KMS-11 (cell line): ENCODE results near the gene DACT2.

ENCODE experiments used
- H2AFZ ChIP-seq: fragments of 200-600 bp; sonication (generic); 2 replicates; pipeline ENCODE4 v1.6.1; 2016; ENCODE audit warnings: antibody characterized with exemption, mixed run types, low read depth
- H3K27ac ChIP-seq: fragments of 200-600 bp; sonication (generic); 2 replicates; pipeline ENCODE4 v1.6.1; 2016; ENCODE audit warnings: mild to moderate bottlenecking, mixed run types
- H3K27me3 ChIP-seq: fragments of 200-600 bp; sonication (generic); 2 replicates; pipeline ENCODE4 v1.6.1; 2017; ENCODE audit warnings: mild to moderate bottlenecking, low read depth, mixed run types, moderate library complexity; ENCODE audit not compliant: insufficient read depth
- H3K36me3 ChIP-seq: fragments of 200-600 bp; sonication (generic); 2 replicates; pipeline ENCODE4 v1.6.1; 2017; ENCODE audit warnings: mild to moderate bottlenecking, mixed run types; ENCODE audit not compliant: insufficient read depth
- H3K4me1 ChIP-seq: fragments of 200-600 bp; sonication (generic); 2 replicates; pipeline ENCODE4 v1.6.1; 2016; ENCODE audit warnings: mild to moderate bottlenecking, low read depth, mixed run types; ENCODE audit not compliant: poor library complexity, severe bottlenecking
- H3K4me2 ChIP-seq: fragments of 200-600 bp; sonication (generic); 2 replicates; pipeline ENCODE4 v1.7.0; 2016; ENCODE audit warnings: mild to moderate bottlenecking, mixed run types
- H3K4me3 ChIP-seq: fragments of 200-600 bp; sonication (generic); IDR thresholded peaks from 2 replicates; pipeline ENCODE4 v1.6.1; 2017; ENCODE audit warnings: low read depth, low read length, mixed read lengths; ENCODE audit not compliant: insufficient read depth
- H3K79me2 ChIP-seq: fragments of 200-600 bp; sonication (generic); 2 replicates; pipeline ENCODE4 v1.6.1; 2016; ENCODE audit warnings: low read depth, mixed run types; ENCODE audit not compliant: insufficient read depth
- H3K9ac ChIP-seq: fragments of 200-600 bp; sonication (generic); 2 replicates; pipeline ENCODE4 v1.6.1; 2016; ENCODE audit warnings: mild to moderate bottlenecking, mixed run types
- H4K20me1 ChIP-seq: fragments of 200-600 bp; sonication (generic); 2 replicates; pipeline ENCODE4 v1.6.1; 2016; ENCODE audit warnings: mild to moderate bottlenecking, mixed run types; ENCODE audit not compliant: insufficient read depth
- TF ChIP-seq, protein P1 (sequence below): fragments of 200-600 bp; sonication (generic); conservative IDR thresholded peaks from 2 replicates; pipeline ENCODE4 v1.6.1; 2017; ENCODE audit warnings: low read depth, mild to moderate bottlenecking, antibody characterized with exemption, low read length, moderate library complexity, mixed read lengths

DACT2 gene

DNA sequence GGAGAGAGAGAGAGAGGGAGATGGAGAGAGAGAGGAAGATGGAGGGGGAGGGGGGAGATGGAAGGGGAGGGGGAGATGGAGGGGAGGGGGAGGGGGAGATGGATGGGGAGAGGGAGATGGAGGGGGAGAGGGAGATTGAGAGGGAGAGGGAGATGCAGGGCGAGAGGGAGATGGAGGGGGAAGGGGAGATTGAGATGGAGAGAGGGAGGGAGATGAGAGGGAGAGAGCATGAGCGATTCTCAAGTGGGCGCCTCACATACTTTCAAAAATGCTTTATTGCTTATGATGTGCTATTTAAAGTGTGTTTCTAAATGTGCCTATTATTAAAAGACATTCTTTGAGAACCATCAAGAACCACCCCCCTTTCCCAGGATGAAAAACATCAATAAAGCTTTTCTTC, 43.7 kb upstream of the DACT2 start:
- TF ChIP-seq, protein P1, sequence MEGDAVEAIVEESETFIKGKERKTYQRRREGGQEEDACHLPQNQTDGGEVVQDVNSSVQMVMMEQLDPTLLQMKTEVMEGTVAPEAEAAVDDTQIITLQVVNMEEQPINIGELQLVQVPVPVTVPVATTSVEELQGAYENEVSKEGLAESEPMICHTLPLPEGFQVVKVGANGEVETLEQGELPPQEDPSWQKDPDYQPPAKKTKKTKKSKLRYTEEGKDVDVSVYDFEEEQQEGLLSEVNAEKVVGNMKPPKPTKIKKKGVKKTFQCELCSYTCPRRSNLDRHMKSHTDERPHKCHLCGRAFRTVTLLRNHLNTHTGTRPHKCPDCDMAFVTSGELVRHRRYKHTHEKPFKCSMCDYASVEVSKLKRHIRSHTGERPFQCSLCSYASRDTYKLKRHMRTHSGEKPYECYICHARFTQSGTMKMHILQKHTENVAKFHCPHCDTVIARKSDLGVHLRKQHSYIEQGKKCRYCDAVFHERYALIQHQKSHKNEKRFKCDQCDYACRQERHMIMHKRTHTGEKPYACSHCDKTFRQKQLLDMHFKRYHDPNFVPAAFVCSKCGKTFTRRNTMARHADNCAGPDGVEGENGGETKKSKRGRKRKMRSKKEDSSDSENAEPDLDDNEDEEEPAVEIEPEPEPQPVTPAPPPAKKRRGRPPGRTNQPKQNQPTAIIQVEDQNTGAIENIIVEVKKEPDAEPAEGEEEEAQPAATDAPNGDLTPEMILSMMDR, result no peak
- Histone ChIP-seq H3K79me2 (no peaks in the 10 kb centered on the region), H3K4me1 (no peaks in the 10 kb centered on the region), H3K4me3 (no peak overlapping the region), H3K27me3 (no peaks in the 10 kb centered on the region), H4K20me1 (no peaks in the 10 kb centered on the region), H3K4me2 (no peak overlapping the region), H3K36me3 (no peaks in the 10 kb centered on the region), H3K27ac (no peak overlapping the region), H3K9ac (no peak overlapping the region), H2AFZ (no peak overlapping the region)

DNA sequence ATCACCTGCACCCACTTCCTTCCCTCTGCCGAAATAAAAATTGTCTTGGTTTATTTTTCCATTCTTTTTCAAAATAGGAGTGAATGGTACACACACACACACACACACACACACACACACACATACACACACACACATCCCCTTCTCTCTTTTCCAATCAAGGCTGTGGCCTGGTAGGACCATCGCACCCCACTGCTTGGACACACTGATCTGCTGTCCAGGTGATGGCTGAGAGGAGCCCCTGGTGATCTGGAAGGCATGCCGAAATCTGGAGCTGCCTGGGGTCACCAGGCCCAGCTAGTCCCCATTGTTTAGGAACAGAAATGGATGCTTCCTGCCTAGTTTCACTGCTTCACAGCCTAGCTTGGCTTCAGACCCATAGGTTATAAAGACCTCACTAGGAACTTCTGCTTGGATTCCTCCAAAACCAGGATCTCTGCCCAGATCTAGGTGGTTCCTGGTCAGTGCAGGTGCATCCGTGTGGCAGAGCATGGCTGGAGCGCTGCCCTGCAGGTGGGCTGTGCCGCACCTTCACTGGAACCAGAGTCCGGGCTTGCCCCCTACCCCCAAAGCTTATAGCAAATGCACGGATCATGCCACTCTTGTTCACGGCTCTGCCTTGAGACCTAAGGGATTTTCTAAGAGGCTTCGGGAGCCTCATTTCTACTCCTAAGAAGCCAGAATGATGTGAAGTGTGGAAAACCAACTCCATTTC, 42.9 kb upstream of the DACT2 start:
- Histone ChIP-seq H3K4me3 (no peak overlapping the region), H3K36me3 (no peaks in the 10 kb centered on the region), H4K20me1 (no peaks in the 10 kb centered on the region), H3K79me2 (no peaks in the 10 kb centered on the region), H2AFZ (no peak overlapping the region), H3K4me1 (no peaks in the 10 kb centered on the region), H3K9ac (no peak overlapping the region), H3K27me3 (no peaks in the 10 kb centered on the region), H3K27ac (no peak overlapping the region), H3K4me2 (no peak overlapping the region)
- TF ChIP-seq, protein P1, result no peak

DNA sequence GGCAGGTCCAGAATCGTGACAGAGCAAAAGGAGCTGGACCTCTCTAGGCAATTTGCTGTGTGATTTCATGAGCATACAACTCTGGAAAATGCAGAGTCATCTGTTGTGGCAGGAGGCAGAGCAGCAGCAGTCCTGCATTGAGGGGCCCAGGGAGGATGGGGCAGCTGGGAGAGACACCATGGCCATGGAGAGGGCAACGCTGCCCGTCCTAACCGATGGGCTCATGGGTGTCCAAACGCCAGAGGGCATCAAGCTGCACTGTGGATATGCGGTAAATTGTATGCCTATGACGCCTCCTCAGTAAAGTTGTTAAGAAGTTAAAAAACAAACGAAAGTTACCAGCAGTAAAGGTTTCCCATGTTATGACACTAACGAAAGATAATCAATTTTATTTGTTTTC, 42.2 kb upstream of the DACT2 start:
- Histone ChIP-seq H3K27me3 (no peaks in the 10 kb centered on the region), H3K36me3 (no peaks in the 10 kb centered on the region), H3K9ac (no peak overlapping the region), H2AFZ (no peak overlapping the region), H4K20me1 (no peaks in the 10 kb centered on the region), H3K4me1 (no peaks in the 10 kb centered on the region), H3K79me2 (no peaks in the 10 kb centered on the region), H3K4me2 (no peak overlapping the region), H3K27ac (no peak overlapping the region), H3K4me3 (no peak overlapping the region)
- TF ChIP-seq, protein P1, result no peak

DNA sequence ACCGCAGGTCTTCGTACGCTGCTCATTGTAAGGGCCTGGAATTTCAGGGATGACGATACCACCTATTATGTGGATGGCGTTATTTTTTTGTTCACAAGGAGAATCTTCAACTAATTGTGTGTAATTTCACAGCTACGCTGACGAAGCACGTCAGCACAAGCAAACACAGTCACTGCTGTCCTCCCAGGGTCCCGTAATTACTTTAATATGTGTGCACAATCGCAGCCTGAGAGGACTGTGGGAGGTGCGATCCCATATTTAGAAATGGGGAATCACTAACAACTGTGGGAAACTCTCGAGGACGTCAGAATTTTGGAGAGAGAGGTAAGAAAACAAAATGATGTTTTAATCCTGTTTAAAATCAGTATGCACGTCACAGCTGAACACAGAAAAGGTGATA, 40.2 kb upstream of the DACT2 start:
- no peak overlapping the region for H3K9ac ChIP-seq
- no peaks in the 10 kb centered on the region for H3K79me2 ChIP-seq
- no peaks in the 10 kb centered on the region for H3K27me3 ChIP-seq
- H2AFZ ChIP-seq, result no peak overlapping the region
- TF ChIP-seq, protein P1, result no peak
- no peaks in the 10 kb centered on the region for H4K20me1 ChIP-seq
- H3K27ac ChIP-seq, result no peak overlapping the region
- no peak overlapping the region for H3K4me3 ChIP-seq
- no peaks in the 10 kb centered on the region for H3K36me3 ChIP-seq
- H3K4me1 ChIP-seq, result peaks cover 10% of the 10 kb centered on the region
- H3K4me2 ChIP-seq, result no peak overlapping the region
